Sciatic nerve (tissue), 2 donors: ENCODE data around the gene SIRPB2. TPM values are rescaled to one million over a fixed set of nuclear protein-coding genes. Genes with fewer than 3 reads are reported as not detected.

Experiments used
- ATAC-seq: fragments of 200-7000 bp; cut with Tn5 transposase; one replicate; pipeline ENCODE4 v1.9.1; 2020; ENCODE audit warnings: mild to moderate bottlenecking, moderate library complexity
- DNase-seq: peaks from one replicate; pipeline ENCODE4 v3.0.0-alpha.2; 2020; ENCODE audit warnings: low spot score
- intact Hi-C: fragments of 100-400 bp; cut with DNase I; formaldehyde crosslinking; loops from one replicate; pipeline ENCODE4 v1.14.2; 2022
- total RNA-seq: library from RNA; stranded (reverse); fragmentation: NEBNext Ultra II Directional; extraction: Animal tissue kit (Norgen Biotek cat#: 25700); gene quantifications from one replicate; pipeline ENCODE4 v1.2.1, GENCODE V29; 2021
- donor health status: DM: no; HTN: no; CAD: no.
- donor health status: DM: no; HTN: no; CAD: no.

The SIRPB2 gene
- total RNA-seq, 1 donor from 2014 or later = 8.2 TPM

GRCh38 chr20:1474325-1474724 lies 16.9 kb downstream of the SIRPB2 start:
- ATAC-seq (no peak), DNase-seq (no peak)
- intact Hi-C loops = no loop called here

GRCh38 chr20:1473246-1474220 lies 17.7 kb downstream of the SIRPB2 start:
- intact Hi-C loops = no loop called here
- ATAC-seq = no peak
- DNase-seq = no peak

- intact Hi-C loops = no loop called here
- ATAC-seq = no peak
- no peak for DNase-seq
Measured at GRCh38 chr20:1472556-1473245, 18.5 kb downstream of the SIRPB2 start.

GRCh38 chr20:1471242-1471641 lies 20.0 kb downstream of the SIRPB2 start:
- ATAC-seq (no peak), DNase-seq (no peak)
- intact Hi-C loops = no loop called here

- ATAC-seq (peak; percentile 50), DNase-seq (peak; percentile 83)
- intact Hi-C loops = loop anchor here (5.0 kb wide), 1 partner anchor 928 kb away; the partner anchor contains the start of gene CSNK2A1
Measured at GRCh38 chr20:1469925-1470571, 21.2 kb downstream of the SIRPB2 start.

GRCh38 chr20:1469306-1469905 lies 21.8 kb downstream of the SIRPB2 start:
- intact Hi-C loops = loop anchor here (5.0 kb wide), 1 partner anchor 927 kb away; the partner anchor contains the start of gene CSNK2A1
- no peak for ATAC-seq
- DNase-seq = no peak

GRCh38 chr20:1468117-1468624 lies 23.0 kb downstream of the SIRPB2 start:
- intact Hi-C loops = loop anchor here (5.0 kb wide), 1 partner anchor 926 kb away; the partner anchor contains the start of gene CSNK2A1
- ATAC-seq = no peak
- no peak for DNase-seq

GRCh38 chr20:1467355-1468116 lies 23.7 kb downstream of the SIRPB2 start:
- intact Hi-C loops = loop anchor here (5.0 kb wide), 1 partner anchor 925 kb away; the partner anchor contains the start of gene CSNK2A1
- DNase-seq (no peak), ATAC-seq (peak; percentile 40)

- intact Hi-C loops = loop anchor here (5.0 kb wide), 1 partner anchor 925 kb away; the partner anchor contains the start of gene CSNK2A1
Measured at GRCh38 chr20:1467082-1467354, 24.2 kb downstream of the SIRPB2 start.

GRCh38 chr20:1466211-1467081 lies 24.8 kb downstream of the SIRPB2 start, which contains the start of gene NSFL1C:
NSFL1C (minus strand) TSS chr20:1466849; CDS start chr20:1466824, 25 bp downstream.
- intact Hi-C loops = loop anchor here (5.0 kb wide), 1 partner anchor 924 kb away; the partner anchor contains the start of gene CSNK2A1
- ATAC-seq (peak; percentile 98), DNase-seq (peak; percentile 97)

More at GRCh38 chr20:1467082-1467354, 24.2 kb downstream of the SIRPB2 start:
- no peak for ATAC-seq
- DNase-seq = no peak

- no peak for DNase-seq
- intact Hi-C loops = loop anchor here (5.0 kb wide), 1 partner anchor 923 kb away; the partner anchor contains the start of gene CSNK2A1
- ATAC-seq = no peak
Measured at GRCh38 chr20:1465470-1466210, 25.6 kb downstream of the SIRPB2 start.

- DNase-seq (no peak), ATAC-seq (no peak)
- intact Hi-C loops = no loop called here
Measured at GRCh38 chr20:1463971-1464570, 27.1 kb downstream of the SIRPB2 start.

GRCh38 chr20:1462834-1463233 lies 28.4 kb downstream of the SIRPB2 start:
- intact Hi-C loops = no loop called here
- DNase-seq (no peak), ATAC-seq (no peak)

GRCh38 chr20:1462001-1462400 lies 29.2 kb downstream of the SIRPB2 start:
- no peak for DNase-seq
- intact Hi-C loops = no loop called here

GRCh38 chr20:1460275-1460674 lies 30.9 kb downstream of the SIRPB2 start:
- ATAC-seq (no peak), DNase-seq (no peak)
- intact Hi-C loops = no loop called here

More at GRCh38 chr20:1462001-1462400, 29.2 kb downstream of the SIRPB2 start:
- ATAC-seq = no peak

- ATAC-seq (no peak), DNase-seq (no peak)
- intact Hi-C loops = no loop called here
Measured at GRCh38 chr20:1457992-1458391, 33.2 kb downstream of the SIRPB2 start.
